ENCODE data around the gene PACRG. TPM values are rescaled to one million over a fixed set of nuclear protein-coding genes. Genes with fewer than 3 reads are reported as not detected.

The PACRG gene
- total and polyA plus RNA-seq, 3 experiments from 2014 or later = not detected

- H3K9me3 ChIP-seq (ENCODE audit: low read length) = no peaks in the 10 kb centered on the region
- no peaks in the 10 kb centered on the region for H3K4me1 ChIP-seq (ENCODE audit: insufficient read depth, low read length)
- no peaks in the 10 kb centered on the region for H3K4me1 Mint-ChIP-seq
- H3K4me3 Mint-ChIP-seq = no peak overlapping the region
- DNase-seq = no peak
- no peaks in the 10 kb centered on the region for H3K36me3 ChIP-seq (ENCODE audit: insufficient read depth, low read length)
- ChIA-PET CTCF (no interaction called here), POLR2A (no interaction called here)
- H3K36me3 Mint-ChIP-seq = no peaks in the 10 kb centered on the region
- no peak overlapping the region for H3K4me3 ChIP-seq (ENCODE audit: low read length)
- no peaks in the 10 kb centered on the region for H3K27me3 Mint-ChIP-seq
- no peaks in the 10 kb centered on the region for H3K27me3 ChIP-seq (ENCODE audit: insufficient read depth, low read length, poor library complexity, severe bottlenecking)
- H3K27ac Mint-ChIP-seq = no peak overlapping the region
- H3K27ac ChIP-seq (ENCODE audit: low read depth, low read length) = no peak overlapping the region
- H3K9me3 Mint-ChIP-seq = peaks cover 0 to 10% (median 0%) of the 10 kb centered on the region in 5 donors
These were observed 178.7 kb downstream of the PACRG start for GRCh38 chr6:162906479-162906878.

- no peak for DNase-seq
- H3K9me3 Mint-ChIP-seq = peaks cover 0 to 10% (median 0%) of the 10 kb centered on the region in 5 donors
- POLR2A ChIA-PET = no interaction called here
These were observed 180.2 kb downstream of the PACRG start for GRCh38 chr6:162907876-162908481.

GRCh38 chr6:162913206-162913605 lies 185.4 kb downstream of the PACRG start:
- Histone ChIP-seq H3K36me3 (ENCODE audit: insufficient read depth, low read length) (no peaks in the 10 kb centered on the region), H3K4me1 (ENCODE audit: insufficient read depth, low read length) (no peaks in the 10 kb centered on the region), H3K9me3 (ENCODE audit: low read length) (no peaks in the 10 kb centered on the region), H3K27ac (ENCODE audit: low read depth, low read length) (no peak overlapping the region), H3K4me3 (ENCODE audit: low read length) (no peak overlapping the region), H3K27me3 (ENCODE audit: insufficient read depth, low read length, poor library complexity, severe bottlenecking) (no peaks in the 10 kb centered on the region)
- no peak overlapping the region for H3K4me3 Mint-ChIP-seq
- H3K27ac Mint-ChIP-seq = no peak overlapping the region
- ChIA-PET CTCF (no interaction called here), POLR2A (no interaction called here)
- no peaks in the 10 kb centered on the region for H3K4me1 Mint-ChIP-seq
- no peaks in the 10 kb centered on the region for H3K36me3 Mint-ChIP-seq
- no peak for DNase-seq
- H3K9me3 Mint-ChIP-seq = peaks cover 0 to 9% (median 0%) of the 10 kb centered on the region in 5 donors
- no peaks in the 10 kb centered on the region for H3K27me3 Mint-ChIP-seq

More at GRCh38 chr6:162907876-162908481, 180.2 kb downstream of the PACRG start:
- CTCF ChIA-PET = no interaction called here
- Histone ChIP-seq H3K27me3 (ENCODE audit: insufficient read depth, low read length, poor library complexity, severe bottlenecking) (no peaks in the 10 kb centered on the region), H3K36me3 (ENCODE audit: insufficient read depth, low read length) (no peaks in the 10 kb centered on the region), H3K27ac (ENCODE audit: low read depth, low read length) (no peak overlapping the region), H3K4me1 (ENCODE audit: insufficient read depth, low read length) (no peaks in the 10 kb centered on the region), H3K9me3 (ENCODE audit: low read length) (no peaks in the 10 kb centered on the region), H3K4me3 (ENCODE audit: low read length) (no peak overlapping the region)
- no peaks in the 10 kb centered on the region for H3K27me3 Mint-ChIP-seq
- H3K4me3 Mint-ChIP-seq = no peak overlapping the region
- no peaks in the 10 kb centered on the region for H3K4me1 Mint-ChIP-seq
- H3K36me3 Mint-ChIP-seq = no peaks in the 10 kb centered on the region
- H3K27ac Mint-ChIP-seq = no peak overlapping the region

GRCh38 chr6:162917506-162917905 lies 189.7 kb downstream of the PACRG start:
- ChIA-PET POLR2A (no interaction called here), CTCF (no interaction called here)
- Mint-ChIP-seq H3K27ac (no peak overlapping the region), H3K9me3 (peaks cover 0 to 7% (median 5%) of the 10 kb centered on the region in 5 donors), H3K4me1 (no peaks in the 10 kb centered on the region), H3K4me3 (no peak overlapping the region), H3K36me3 (no peaks in the 10 kb centered on the region), H3K27me3 (no peaks in the 10 kb centered on the region)
- no peak for DNase-seq
- H3K9me3 ChIP-seq (ENCODE audit: low read length) = no peaks in the 10 kb centered on the region
- no peaks in the 10 kb centered on the region for H3K27me3 ChIP-seq (ENCODE audit: insufficient read depth, low read length, poor library complexity, severe bottlenecking)
- H3K27ac ChIP-seq (ENCODE audit: low read depth, low read length) = no peak overlapping the region
- H3K4me3 ChIP-seq (ENCODE audit: low read length) = no peak overlapping the region
- H3K4me1 ChIP-seq (ENCODE audit: insufficient read depth, low read length) = no peaks in the 10 kb centered on the region
- H3K36me3 ChIP-seq (ENCODE audit: insufficient read depth, low read length) = no peaks in the 10 kb centered on the region

- POLR2A ChIA-PET = no interaction called here
- H3K27me3 Mint-ChIP-seq = no peaks in the 10 kb centered on the region
These were observed 193.3 kb downstream of the PACRG start for GRCh38 chr6:162921062-162921461.

GRCh38 chr6:162921510-162922040 lies 193.8 kb downstream of the PACRG start:
- Histone ChIP-seq H3K9me3 (ENCODE audit: low read length) (no peaks in the 10 kb centered on the region), H3K36me3 (ENCODE audit: insufficient read depth, low read length) (no peaks in the 10 kb centered on the region), H3K27me3 (ENCODE audit: insufficient read depth, low read length, poor library complexity, severe bottlenecking) (no peaks in the 10 kb centered on the region), H3K4me3 (ENCODE audit: low read length) (no peak overlapping the region), H3K27ac (ENCODE audit: low read depth, low read length) (no peak overlapping the region), H3K4me1 (ENCODE audit: insufficient read depth, low read length) (no peaks in the 10 kb centered on the region)
- no peaks in the 10 kb centered on the region for H3K36me3 Mint-ChIP-seq
- no peaks in the 10 kb centered on the region for H3K27me3 Mint-ChIP-seq
- POLR2A ChIA-PET = no interaction called here
- no peaks in the 10 kb centered on the region for H3K4me1 Mint-ChIP-seq
- H3K4me3 Mint-ChIP-seq = no peak overlapping the region
- peaks cover 10 to 23% (median 14%) of the 10 kb centered on the region in 5 donors for H3K9me3 Mint-ChIP-seq
- DNase-seq = no peak
- CTCF ChIA-PET = no interaction called here
- H3K27ac Mint-ChIP-seq = no peak overlapping the region

More at GRCh38 chr6:162921062-162921461, 193.3 kb downstream of the PACRG start:
- Mint-ChIP-seq H3K9me3 (peaks cover 9 to 23% (median 14%) of the 10 kb centered on the region in 5 donors), H3K4me3 (no peak overlapping the region), H3K36me3 (no peaks in the 10 kb centered on the region), H3K4me1 (no peaks in the 10 kb centered on the region), H3K27ac (no peak overlapping the region)
- no peaks in the 10 kb centered on the region for H3K36me3 ChIP-seq (ENCODE audit: insufficient read depth, low read length)
- no peak overlapping the region for H3K4me3 ChIP-seq (ENCODE audit: low read length)
- no peak for DNase-seq
- no peaks in the 10 kb centered on the region for H3K9me3 ChIP-seq (ENCODE audit: low read length)
- H3K27me3 ChIP-seq (ENCODE audit: insufficient read depth, low read length, poor library complexity, severe bottlenecking) = no peaks in the 10 kb centered on the region
- no peaks in the 10 kb centered on the region for H3K4me1 ChIP-seq (ENCODE audit: insufficient read depth, low read length)
- no peak overlapping the region for H3K27ac ChIP-seq (ENCODE audit: low read depth, low read length)
- CTCF ChIA-PET = no interaction called here

- H3K36me3 Mint-ChIP-seq = no peaks in the 10 kb centered on the region
- H3K27me3 Mint-ChIP-seq = no peaks in the 10 kb centered on the region
- POLR2A ChIA-PET = no interaction called here
These were observed 194.9 kb downstream of the PACRG start for GRCh38 chr6:162922563-162923166.

GRCh38 chr6:162934844-162935243 lies 207.1 kb downstream of the PACRG start:
- no peak overlapping the region for H3K4me3 ChIP-seq (ENCODE audit: low read length)
- Mint-ChIP-seq H3K9me3 (peaks cover 22 to 50% (median 37%) of the 10 kb centered on the region in 5 donors), H3K4me3 (no peak overlapping the region), H3K4me1 (no peaks in the 10 kb centered on the region), H3K36me3 (no peaks in the 10 kb centered on the region), H3K27ac (no peak overlapping the region), H3K27me3 (peaks cover 0 to 4% of the 10 kb centered on the region in 2 donors)
- no peaks in the 10 kb centered on the region for H3K27me3 ChIP-seq (ENCODE audit: insufficient read depth, low read length, poor library complexity, severe bottlenecking)
- peaks cover 4% of the 10 kb centered on the region for H3K9me3 ChIP-seq (ENCODE audit: low read length)
- no peaks in the 10 kb centered on the region for H3K4me1 ChIP-seq (ENCODE audit: insufficient read depth, low read length)
- no peaks in the 10 kb centered on the region for H3K36me3 ChIP-seq (ENCODE audit: insufficient read depth, low read length)
- H3K27ac ChIP-seq (ENCODE audit: low read depth, low read length) = no peak overlapping the region
- CTCF ChIA-PET = no interaction called here
- POLR2A ChIA-PET = no interaction called here
- DNase-seq = no peak

More at GRCh38 chr6:162922563-162923166, 194.9 kb downstream of the PACRG start:
- Mint-ChIP-seq H3K4me1 (no peaks in the 10 kb centered on the region), H3K27ac (no peak overlapping the region), H3K9me3 (peaks cover 6 to 26% (median 18%) of the 10 kb centered on the region in 5 donors), H3K4me3 (no peak overlapping the region)
- Histone ChIP-seq H3K4me1 (ENCODE audit: insufficient read depth, low read length) (no peaks in the 10 kb centered on the region), H3K9me3 (ENCODE audit: low read length) (no peaks in the 10 kb centered on the region), H3K4me3 (ENCODE audit: low read length) (no peak overlapping the region), H3K27me3 (ENCODE audit: insufficient read depth, low read length, poor library complexity, severe bottlenecking) (no peaks in the 10 kb centered on the region), H3K36me3 (ENCODE audit: insufficient read depth, low read length) (no peaks in the 10 kb centered on the region), H3K27ac (ENCODE audit: low read depth, low read length) (no peak overlapping the region)
- no peak for DNase-seq
- CTCF ChIA-PET = no interaction called here
